Hepatocyte (in vitro differentiated cells): ENCODE measurements around the gene FGR.

Experiments
- CTCF ChIP-seq: fragments of 200-600 bp; sonication (generic); IDR thresholded peaks from 2 replicates; pipeline ENCODE4 v1.5.1; 2016; ENCODE audit warnings: antibody characterized with exemption, mild to moderate bottlenecking; ENCODE audit not compliant: poor library complexity
- EZH2 ChIP-seq: fragments of 200-600 bp; sonication (generic); IDR thresholded peaks from 2 replicates; pipeline ENCODE4 v1.6.1; 2016; ENCODE audit warnings: antibody characterized with exemption, mild to moderate bottlenecking, borderline replicate concordance

- TF ChIP-seq CTCF (no peak), EZH2 (no peak)
Measured at GRCh38 chr1:27676410-27676809, 41.4 kb upstream of the FGR start.
